SW 1271 (cell line): ENCODE results near the gene CATSPERE.
A peak's percentile ranks its signal among the peaks of the same experiment; 100 is the strongest.
"Not testable (repeated sequence)": the region's sequence is repeated elsewhere in the genome, so short reads cannot be mapped to it uniquely, and the experiment has no call there.

ENCODE experiments used
- DNase-seq, 2 experiments: peaks; one replicate each; lab custom pipeline; 2025; lab: John Stamatoyannopoulos, UW

CATSPERE gene

DNA sequence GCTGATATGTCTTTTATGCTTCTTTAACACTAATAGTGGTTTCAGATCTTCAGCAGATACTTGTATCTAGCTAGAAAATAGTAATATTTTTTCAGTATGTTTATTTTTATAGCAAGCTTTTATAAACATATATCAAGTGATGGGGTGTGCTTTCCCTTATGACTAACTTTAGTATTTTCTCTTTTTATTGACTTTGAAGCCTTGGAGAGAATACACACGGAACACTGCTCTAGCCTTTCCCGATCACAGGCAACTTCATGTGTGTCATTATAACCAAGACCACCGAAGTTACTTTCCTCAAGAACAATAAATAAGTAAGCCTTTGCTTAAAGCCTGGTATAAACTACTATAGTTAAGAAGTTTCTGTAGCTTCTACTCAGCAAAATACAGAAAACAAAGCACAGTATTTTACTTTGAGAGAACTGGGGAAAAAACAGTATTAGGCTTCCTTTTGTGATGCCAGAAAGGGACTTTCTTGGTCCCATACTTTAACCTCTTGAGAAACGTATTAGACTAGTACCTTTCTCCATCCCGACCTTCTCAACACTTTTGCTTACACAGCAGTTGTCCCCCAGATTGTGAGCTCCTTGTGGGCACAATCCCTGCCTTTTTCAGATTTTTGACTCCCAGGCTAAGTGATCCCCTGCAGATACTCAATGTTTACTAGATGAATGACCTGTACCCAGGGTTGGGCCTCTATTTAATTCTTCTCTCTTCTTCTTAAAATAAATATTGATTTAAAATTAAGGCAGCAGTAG is 12.6 kb upstream of the CATSPERE start:
- no peak for DNase-seq

GRCh38 chr1:244449936-244450508 is 11.1 kb upstream of the CATSPERE start:
- no peak for DNase-seq

DNA sequence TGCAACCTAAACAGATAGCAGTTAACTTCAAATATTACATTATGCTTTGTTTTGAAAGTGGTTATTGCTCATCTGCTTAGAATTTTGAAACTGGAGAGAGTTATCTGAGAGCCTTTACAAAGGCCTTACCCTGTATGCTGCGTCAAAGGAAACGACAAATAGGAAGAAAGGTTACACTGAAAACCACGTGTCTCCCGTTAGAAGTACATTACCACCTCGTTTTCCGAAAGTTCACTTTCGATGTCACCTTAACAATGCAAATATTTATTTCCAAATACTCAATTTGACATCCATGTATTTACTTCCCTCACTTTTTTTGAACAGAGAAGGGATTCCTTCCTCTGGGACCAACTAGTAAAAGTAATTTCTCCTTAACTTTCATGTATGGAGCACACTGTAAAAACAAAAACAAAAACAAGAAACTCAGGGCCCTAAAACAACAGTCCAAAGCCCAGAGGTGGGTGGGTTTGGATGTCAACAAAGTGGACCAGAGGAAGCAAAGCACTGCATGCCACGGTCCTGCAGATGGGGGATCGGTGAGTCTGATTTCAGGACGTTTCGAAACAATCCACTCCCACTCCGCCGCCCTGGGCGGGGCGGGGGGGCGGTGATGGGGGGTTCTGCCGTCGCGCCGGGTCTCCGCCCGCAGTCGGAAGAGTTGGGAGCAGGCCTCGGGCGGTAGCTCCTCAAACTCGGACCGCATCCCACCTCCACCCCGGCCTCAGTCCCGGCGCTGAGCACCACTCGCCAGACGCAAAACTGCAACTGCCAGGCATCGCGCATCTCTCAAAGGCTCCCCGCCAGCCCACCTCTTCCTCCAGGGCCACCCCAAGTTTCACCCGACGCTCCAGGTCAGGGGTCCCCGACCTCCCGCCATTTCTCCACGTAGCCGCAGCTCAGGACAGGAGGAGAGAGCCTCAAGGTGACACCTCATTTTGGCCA is 10.2 kb upstream of the CATSPERE start:
- DNase-seq, result peak in 1 of 2 experiments; percentile 15

GRCh38 chr1:244451539-244451950 is 9.5 kb upstream of the CATSPERE start, which contains the start of gene ADSS2:
TSS of gene ADSS2 (minus strand) at chr1:244451909. CDS start at chr1:244451817, 92 bp downstream.
- DNase-seq, result no peak

DNA sequence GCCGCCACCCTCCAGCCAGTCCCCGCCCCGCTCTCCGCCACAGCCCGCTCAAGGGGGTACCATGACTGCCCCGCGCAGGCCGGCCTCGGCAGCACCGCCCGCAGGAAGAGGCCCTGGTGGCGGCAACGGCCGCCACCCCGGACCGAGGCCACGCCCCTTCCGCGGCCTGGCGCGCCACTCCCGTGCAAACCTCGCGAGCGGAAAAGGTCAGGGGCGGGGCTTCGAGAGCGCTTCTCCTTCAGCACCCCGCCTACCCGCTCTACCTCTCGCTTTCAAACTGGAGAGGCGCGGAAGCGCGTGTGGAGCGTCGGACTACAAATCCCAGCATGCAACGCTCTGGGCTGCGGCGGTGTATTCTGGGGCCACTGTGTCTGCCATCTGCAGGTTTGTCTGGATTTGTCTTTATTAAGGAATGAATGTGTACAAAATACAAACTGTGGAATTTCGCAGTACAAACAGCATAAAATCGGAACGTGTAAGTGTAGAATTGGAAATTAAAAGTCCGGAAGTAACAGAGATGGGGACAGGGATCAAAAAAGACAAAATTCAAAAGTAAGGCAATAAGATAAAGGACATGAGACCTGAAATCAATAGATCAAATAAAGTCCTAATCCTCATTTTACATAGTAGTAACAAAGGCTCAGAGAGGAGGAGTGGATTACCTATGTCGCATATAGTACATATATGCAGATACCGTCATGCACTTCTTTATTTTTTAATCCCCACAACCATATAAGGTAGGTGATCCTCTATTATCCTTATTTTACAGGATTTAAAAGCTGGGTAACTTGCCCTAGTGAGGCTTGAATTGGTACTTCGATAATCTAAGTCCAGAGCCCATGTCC is 8.9 kb upstream of the CATSPERE start:
- DNase-seq, result peak; percentile 90 to 96

GRCh38 chr1:244454412-244454811 is 6.7 kb upstream of the CATSPERE start:
- no peak for DNase-seq

DNA sequence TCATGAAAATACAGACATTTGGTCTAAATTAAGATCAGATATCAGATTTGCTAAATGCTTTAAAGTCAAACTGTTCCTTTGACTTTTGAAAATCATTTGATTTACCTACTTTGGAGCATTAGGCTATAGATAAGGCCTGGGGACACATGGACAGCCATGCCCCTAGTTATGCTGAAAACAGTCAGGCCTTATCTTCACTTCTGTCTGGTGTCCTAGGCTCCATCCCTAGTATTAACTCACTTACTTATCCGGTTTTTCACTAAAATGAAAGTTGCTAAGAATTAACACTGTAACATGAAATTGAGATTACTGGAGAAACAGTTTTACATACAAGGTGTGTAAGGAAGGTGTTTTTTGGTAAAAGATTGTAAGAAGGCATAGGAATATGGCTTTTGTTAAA is 4.5 kb upstream of the CATSPERE start:
- no peak for DNase-seq

GRCh38 chr1:244458781-244459180 is 2.3 kb upstream of the CATSPERE start:
- DNase-seq, result no peak

- DNase-seq, result peak in 1 of 2 experiments; percentile 18
These were observed 876 bp upstream of the CATSPERE start for GRCh38 chr1:244460197-244460596.

- DNase-seq, result no peak
These were observed 5.7 kb downstream of the CATSPERE start for GRCh38 chr1:244466724-244467123.

DNA sequence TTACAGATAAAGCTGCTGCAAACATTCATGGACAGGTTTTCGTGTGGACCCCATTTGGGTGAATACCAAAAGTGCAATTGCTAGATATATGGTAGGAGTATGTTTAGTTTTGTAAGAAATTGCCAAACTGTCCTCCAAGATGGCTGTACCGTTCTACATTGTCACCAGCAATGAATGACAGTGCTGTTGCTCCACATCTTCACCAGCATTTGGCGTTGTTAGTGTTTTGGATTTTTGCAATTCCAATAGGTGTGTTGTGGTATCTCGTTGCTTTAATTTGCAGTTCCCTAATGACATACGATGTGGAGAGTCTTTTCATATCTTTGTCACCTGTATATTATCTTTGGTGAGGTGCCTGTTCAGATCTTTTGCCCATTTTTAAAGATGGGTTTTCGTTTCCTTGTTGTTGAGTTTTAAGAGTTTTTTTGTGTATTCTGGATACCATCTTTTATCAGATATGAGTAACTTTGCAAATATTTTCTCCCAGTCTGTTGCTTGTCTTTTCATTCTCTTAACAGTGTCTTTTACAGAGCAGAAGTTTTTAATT is 12.1 kb downstream of the CATSPERE start:
- no peak for DNase-seq

- not testable (repeated sequence) for DNase-seq
These were observed 23.9 kb downstream of the CATSPERE start for GRCh38 chr1:244484971-244485370.

- DNase-seq, result no peak
These were observed 33.6 kb downstream of the CATSPERE start for GRCh38 chr1:244494653-244495052.

GRCh38 chr1:244496186-244496585 is 35.1 kb downstream of the CATSPERE start:
- DNase-seq, result no peak

DNA sequence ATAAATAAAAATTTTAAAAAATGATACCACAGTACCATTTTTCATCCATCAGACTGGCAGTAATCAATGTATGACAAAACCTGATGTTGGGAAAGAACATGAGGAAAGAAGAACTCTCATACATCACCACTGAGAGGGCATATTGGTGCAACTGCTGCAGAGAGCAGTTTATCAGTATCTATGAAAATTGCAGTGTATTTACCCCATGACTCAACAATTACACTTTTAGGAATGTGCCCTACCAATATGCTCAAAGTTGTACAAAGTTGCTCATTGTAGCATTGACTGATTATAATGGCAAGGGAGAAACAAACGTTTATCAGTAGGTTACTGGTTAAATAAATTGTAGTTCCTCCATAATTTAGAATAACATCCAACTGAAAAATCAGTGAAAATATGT is 36.7 kb downstream of the CATSPERE start:
- no peak for DNase-seq

GRCh38 chr1:244499484-244499883 is 38.4 kb downstream of the CATSPERE start:
- DNase-seq, result not testable (repeated sequence)

DNA sequence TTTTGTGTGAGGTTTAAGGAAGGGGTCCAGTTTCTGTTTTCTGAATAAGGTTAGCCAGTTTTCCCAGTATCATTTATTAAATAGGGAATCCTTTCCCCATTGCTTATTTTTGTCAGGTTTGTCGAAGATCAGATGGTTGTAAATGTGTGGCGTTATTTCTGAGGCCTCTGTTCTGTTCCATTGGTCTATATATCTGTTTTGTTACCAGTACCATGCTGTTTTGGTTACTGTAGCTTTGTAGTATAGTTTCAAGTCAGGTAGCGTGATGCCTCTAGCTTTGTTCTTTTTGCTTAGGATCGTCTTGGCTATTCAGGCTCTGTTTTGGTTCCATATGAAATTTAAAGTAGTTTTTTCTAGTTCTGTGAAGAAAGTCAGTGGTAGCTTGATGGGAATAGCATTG is 39.4 kb downstream of the CATSPERE start:
- DNase-seq, result not testable (repeated sequence)

DNA sequence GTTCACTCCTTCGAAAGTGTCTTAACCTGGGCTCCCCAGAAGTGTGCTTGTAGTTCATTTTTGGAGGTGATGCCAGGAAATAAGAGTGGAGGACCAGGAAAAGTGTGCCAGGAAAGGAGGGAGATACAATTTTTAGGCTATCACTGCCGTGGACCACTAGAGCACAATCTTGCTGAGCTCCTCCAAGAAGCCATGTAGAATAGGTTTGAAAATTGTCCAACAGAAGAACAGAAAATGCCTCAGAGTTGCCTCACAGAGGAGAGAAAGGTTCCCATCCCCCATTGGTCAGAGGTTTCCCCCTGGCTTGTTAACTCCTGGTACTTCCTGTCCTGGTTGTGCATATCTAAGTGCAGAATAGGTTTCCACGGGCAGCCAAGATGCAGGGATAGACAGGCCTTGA is 41.6 kb downstream of the CATSPERE start:
- no peak for DNase-seq

DNA sequence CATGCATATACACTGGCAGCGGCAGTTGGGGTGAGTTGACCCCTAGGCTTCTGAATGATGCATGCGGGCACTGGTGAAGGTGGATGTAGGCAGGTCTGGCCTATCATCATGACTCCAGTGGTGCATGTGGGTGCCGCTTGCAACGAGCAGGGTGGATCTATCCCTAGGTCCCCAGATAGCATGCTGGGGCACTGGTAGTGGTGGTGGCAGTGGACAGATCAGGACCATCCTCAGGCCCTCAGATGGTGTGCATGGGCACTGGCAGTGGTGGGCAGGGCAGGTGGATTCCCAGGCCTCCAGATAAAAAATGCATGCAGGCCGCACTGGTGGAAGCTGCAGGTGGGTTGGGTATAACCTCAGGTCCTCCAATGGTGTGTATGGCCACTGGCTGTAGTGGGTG is 52.4 kb downstream of the CATSPERE start:
- DNase-seq, result no peak

- no peak for DNase-seq
These were observed 54.6 kb downstream of the CATSPERE start for GRCh38 chr1:244515680-244516079.

DNA sequence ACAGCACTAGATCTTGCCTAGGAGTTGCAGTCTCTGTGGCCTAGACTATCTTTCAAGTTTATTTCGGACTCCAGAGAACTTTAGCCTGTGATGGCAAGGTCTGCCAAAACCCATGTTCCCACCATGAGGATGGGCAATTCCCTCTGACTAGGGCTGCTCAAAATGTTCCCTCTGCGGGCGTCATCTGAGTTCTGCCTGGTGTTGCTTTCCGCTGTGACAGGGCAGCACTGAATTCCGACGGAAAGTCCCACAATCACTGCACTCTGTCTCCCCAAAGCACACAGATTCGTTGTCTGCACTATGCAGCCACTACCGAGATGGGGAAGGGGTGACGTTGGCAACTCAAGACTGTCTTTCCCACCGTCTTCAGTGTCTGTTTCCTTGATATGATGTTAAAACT is 75.2 kb downstream of the CATSPERE start:
- no peak for DNase-seq
